IMR-90 (cell line): ENCODE data around the gene CMIP. TPM values are rescaled to one million over a fixed set of nuclear protein-coding genes. Genes with fewer than 3 reads are reported as not detected.

Source experiments
- ATAC-seq: fragments of 200-7000 bp; cut with Tn5 transposase; 2 replicates; pipeline ENCODE4 v1.9.1; 2020; ENCODE audit warnings: low read depth, mild to moderate bottlenecking, moderate library complexity
- BruUV-seq: library from RNA; stranded (reverse); fragments of 400-500 nt; replicated peaks from 2 replicates; lab custom pipeline; 2021; lab: Mats Ljungman, UMichigan
- CTCF ChIA-PET: fragments of 300-600 bp; formaldehyde crosslinking; extraction: SDS; loops from one replicate; lab custom pipeline; 2021; ENCODE audit warnings: antibody characterized with exemption; lab: Yijun Ruan, JAX
- POLR2A ChIA-PET: fragments of 300-600 bp; sonication (Branson Sonifier 250); formaldehyde crosslinking; loops from one replicate; lab custom pipeline; 2022; ENCODE audit warnings: antibody characterized with exemption; ENCODE audit not compliant: unreplicated experiment; lab: Charles Lee
- DNase-seq: peaks from one replicate; pipeline ENCODE4 v3.0.0; 2013
- H2AFZ ChIP-seq: replicated peaks from 2 replicates; pipeline ENCODE3; 2013; ENCODE audit warnings: low read length, mild to moderate bottlenecking; ENCODE audit not compliant: poor library complexity
- H2AK5ac ChIP-seq: 2 replicates; pipeline ENCODE4 v1.6.1; 2013; ENCODE audit warnings: low read depth, low read length, inconsistent platforms
- H2AK9ac ChIP-seq: replicated peaks from 2 replicates; pipeline ENCODE3; 2013; ENCODE audit warnings: mild to moderate bottlenecking, low read depth, low read length, moderate library complexity; ENCODE audit not compliant: poor library complexity
- H2BK120ac ChIP-seq: 2 replicates; pipeline ENCODE4 v1.6.1; 2013; ENCODE audit warnings: low read depth, low read length, inconsistent platforms
- H2BK15ac ChIP-seq: 3 replicates; pipeline ENCODE4 v1.6.1; 2013; ENCODE audit warnings: low read depth, low read length, inconsistent platforms
- H2BK20ac ChIP-seq: 2 replicates; pipeline ENCODE4 v1.6.1; 2013; ENCODE audit warnings: low read depth, mild to moderate bottlenecking, inconsistent platforms, low read length, moderate library complexity
- H2BK5ac ChIP-seq: 2 replicates; pipeline ENCODE4 v1.6.1; 2013; ENCODE audit warnings: mild to moderate bottlenecking, low read depth, low read length, inconsistent platforms; ENCODE audit not compliant: poor library complexity, severe bottlenecking
- H3K14ac ChIP-seq: replicated peaks from 2 replicates; pipeline ENCODE4 v1.6.1; 2013; ENCODE audit warnings: low read depth, low read length, inconsistent platforms
- H3K18ac ChIP-seq: 2 replicates; pipeline ENCODE4 v1.6.1; 2013; ENCODE audit warnings: low read depth, low read length, control low read depth
- H3K23ac ChIP-seq: 2 replicates; pipeline ENCODE4 v1.6.1; 2013; ENCODE audit warnings: low read depth, low read length, inconsistent platforms
- H3K27ac ChIP-seq: 2 replicates; pipeline ENCODE4 v1.5.1; 2013; ENCODE audit warnings: mild to moderate bottlenecking, control low read depth, low read length; ENCODE audit not compliant: insufficient read depth
- H3K27me3 ChIP-seq: 2 replicates; pipeline ENCODE4 v1.6.1; 2013; ENCODE audit warnings: low read length; ENCODE audit not compliant: control insufficient read depth, insufficient read depth
- H3K36me3 ChIP-seq: 2 replicates; pipeline ENCODE4 v1.6.1; 2013; ENCODE audit warnings: low read length, mixed read lengths; ENCODE audit not compliant: control insufficient read depth, insufficient read depth
- H3K4ac ChIP-seq: 2 replicates; pipeline ENCODE4 v1.6.1; 2013; ENCODE audit warnings: low read depth, low read length, inconsistent platforms
- H3K4me1 ChIP-seq: 2 replicates; pipeline ENCODE4 v1.6.1; 2013; ENCODE audit warnings: low read length, mixed read lengths; ENCODE audit not compliant: control insufficient read depth, insufficient read depth
- H3K4me2 ChIP-seq: 2 replicates; pipeline ENCODE4 v1.6.1; 2013; ENCODE audit warnings: low read depth, mild to moderate bottlenecking, control low read depth, low read length, moderate library complexity
- H3K4me3 ChIP-seq: 2 replicates; pipeline ENCODE4 v1.5.1; 2013; ENCODE audit warnings: low read depth, mild to moderate bottlenecking, control low read depth, low read length, moderate library complexity; ENCODE audit not compliant: insufficient read depth
- H3K56ac ChIP-seq: 2 replicates; pipeline ENCODE4 v1.6.1; 2013; ENCODE audit warnings: low read length, inconsistent platforms; ENCODE audit not compliant: insufficient read depth; ENCODE audit errors: extremely low read depth
- H3K79me1 ChIP-seq, 2 experiments: 2 replicates each; pipeline ENCODE4 v1.6.1; 2013; ENCODE audit warnings: low read length in 2 of 2, inconsistent platforms in 1 of 2, low read depth in 1 of 2
- H3K9ac ChIP-seq: 2 replicates; pipeline ENCODE4 v1.6.1; 2013; ENCODE audit warnings: low read depth, low read length, control low read depth
- H3K9me1 ChIP-seq: 2 replicates; pipeline ENCODE4 v1.6.1; 2013; ENCODE audit warnings: low read length, inconsistent platforms; ENCODE audit not compliant: insufficient read depth
- H3K9me3 ChIP-seq: 2 replicates; pipeline ENCODE4 v1.6.1; 2013; ENCODE audit warnings: low read length; ENCODE audit not compliant: control insufficient read depth, insufficient read depth
- H4K20me1 ChIP-seq: 2 replicates; pipeline ENCODE4 v1.6.1; 2013; ENCODE audit warnings: low read length, inconsistent platforms; ENCODE audit not compliant: insufficient read depth
- H4K5ac ChIP-seq: 2 replicates; pipeline ENCODE4 v1.6.1; 2013; ENCODE audit warnings: mild to moderate bottlenecking, low read depth, low read length, control low read depth
- H4K8ac ChIP-seq, 2 experiments: 2 replicates each; pipeline ENCODE4 v1.6.1; 2013; ENCODE audit warnings: low read depth in 2 of 2, low read length in 2 of 2, control low read depth in 1 of 2, inconsistent platforms in 1 of 2
- H4K91ac ChIP-seq: 2 replicates; pipeline ENCODE4 v1.6.1; 2013; ENCODE audit warnings: low read depth, low read length, inconsistent platforms; ENCODE audit not compliant: insufficient read depth
- BHLHE40 ChIP-seq: fragments of 150-350 bp; IDR thresholded peaks from 2 replicates; pipeline ENCODE4 v1.6.1; 2016; ENCODE audit warnings: mild to moderate bottlenecking, low read depth, low read length
- CEBPB ChIP-seq: IDR thresholded peaks from 2 replicates; pipeline ENCODE4 v1.6.1; 2012; ENCODE audit warnings: low read depth, low read length, improper control_type of control experiment
- CHD1 ChIP-seq: IDR thresholded peaks from 2 replicates; pipeline ENCODE4 v1.6.1; 2012; ENCODE audit warnings: low read depth, low read length, improper control_type of control experiment
- CTCF ChIP-seq: conservative IDR thresholded peaks from 2 replicates; pipeline ENCODE4 v1.5.1; 2012; ENCODE audit warnings: mild to moderate bottlenecking, low read depth, low read length, improper control_type of control experiment
- ELK1 ChIP-seq: fragments of 150-350 bp; IDR thresholded peaks from 2 replicates; pipeline ENCODE4 v1.6.1; 2016; ENCODE audit warnings: low read depth, mild to moderate bottlenecking, low read length, moderate library complexity, borderline replicate concordance
- FOS ChIP-seq: fragments of 150-350 bp; IDR thresholded peaks from 2 replicates; pipeline ENCODE4 v1.6.1; 2016; ENCODE audit warnings: low read depth, low read length
- MAFK ChIP-seq: IDR thresholded peaks from 2 replicates; pipeline ENCODE4 v1.6.1; 2012; ENCODE audit warnings: low read depth, low read length, improper control_type of control experiment
- MAZ ChIP-seq: IDR thresholded peaks from 2 replicates; pipeline ENCODE4 v1.6.1; 2012; ENCODE audit warnings: low read depth, mild to moderate bottlenecking, low read length, improper control_type of control experiment, moderate library complexity, borderline replicate concordance
- MXI1 ChIP-seq: IDR thresholded peaks from 2 replicates; pipeline ENCODE4 v1.6.1; 2012; ENCODE audit warnings: low read depth, mild to moderate bottlenecking, low read length, moderate library complexity, borderline replicate concordance
- NFE2L2 ChIP-seq: fragments of 150-350 bp; IDR thresholded peaks from 2 replicates; pipeline ENCODE4 v1.6.1; 2016; ENCODE audit warnings: low read depth, mild to moderate bottlenecking, low read length
- POLR2A ChIP-seq: IDR thresholded peaks from 2 replicates; pipeline ENCODE4 v1.6.1; 2012; ENCODE audit warnings: mild to moderate bottlenecking, low read depth, low read length
- RAD21 ChIP-seq: IDR thresholded peaks from 2 replicates; pipeline ENCODE4 v1.6.1; 2012; ENCODE audit warnings: low read length, improper control_type of control experiment
- RCOR1 ChIP-seq: IDR thresholded peaks from 2 replicates; pipeline ENCODE4 v1.6.1; 2012; ENCODE audit warnings: mild to moderate bottlenecking, low read length, improper control_type of control experiment; ENCODE audit not compliant: insufficient replicate concordance
- RFX5 ChIP-seq: IDR thresholded peaks from 2 replicates; pipeline ENCODE4 v1.8.0; 2012; ENCODE audit warnings: low read depth, mild to moderate bottlenecking, low read length, moderate library complexity
- SMC3 ChIP-seq: fragments of 150-350 bp; IDR thresholded peaks from 2 replicates; pipeline ENCODE4 v1.6.1; 2016; ENCODE audit warnings: low read depth, mild to moderate bottlenecking, antibody characterized with exemption, low read length, moderate library complexity
- USF2 ChIP-seq: fragments of 150-350 bp; IDR thresholded peaks from 2 replicates; pipeline ENCODE4 v1.6.1; 2017; ENCODE audit warnings: mild to moderate bottlenecking, antibody characterized with exemption, low read length, low read depth
- WGBS, 2 experiments: methylation state at CpG; one replicate each; pipeline versions ENCODE4 v1.1.5 to v1.1.7; 2013; ENCODE audit warnings: missing lambda C conversion rate in 2 of 2; ENCODE audit not compliant: insufficient read length in 1 of 2; ENCODE audit errors: extremely low coverage in 2 of 2; 5-methylcytosine and 5-hydroxymethylcytosine counted together
- dilution Hi-C: fragments of 300-500 bp; cut with HindIII; formaldehyde crosslinking; loops from one replicate; pipeline ENCODE4 v1.14.3; 2018; ENCODE audit warnings: low sequenced_read_pairs; ENCODE audit not compliant: unreplicated experiment
- in situ Hi-C: fragments of 300-500 bp; cut with MboI; formaldehyde crosslinking; loops from 3 replicates; pipeline ENCODE4 v1.14.3; 2019; ENCODE audit warnings: low sequenced_read_pairs, inconsistent platforms, mixed read lengths
- intact Hi-C: fragments of 100-400 bp; cut with micrococcal nuclease; formaldehyde crosslinking; loops from 2 replicates; pipeline ENCODE4 v1.10.0; 2022
- polyA plus RNA-seq, 3 experiments: library from polyadenylated mRNA; depleted of rRNA; stranded (reverse); fragments of >200 nt; gene quantifications; 2 replicates each; pipeline ENCODE4 v1.2.3, GENCODE V29; 2012; ENCODE audit warnings: low replicate concordance in 1 of 3
- total RNA-seq: library from RNA; depleted of rRNA; stranded (reverse); fragments of >200 nt; gene quantifications from 2 replicates; pipeline ENCODE4 v1.2.3, GENCODE V29; 2012

CMIP gene
- total and polyA plus RNA-seq, 2 of the 4 experiments (the other 2 are of a cell fraction), result 3.2 to 11.6 TPM

- no peak overlapping the region for H2BK120ac ChIP-seq
- peaks cover 2% of the 10 kb centered on the region for H3K27me3 ChIP-seq
- DNase-seq (no peak), ATAC-seq (no peak)
- H4K20me1 ChIP-seq, result no peaks in the 10 kb centered on the region
- H3K36me3 ChIP-seq, result no peaks in the 10 kb centered on the region
- POLR2A ChIA-PET, result no interaction called here
- H2AK5ac ChIP-seq, result no peak overlapping the region
- H3K27ac ChIP-seq, result no peak overlapping the region
- no peak for TF ChIP-seq POLR2A
- no peak for TF ChIP-seq MAFK
- no peak for TF ChIP-seq RFX5
- TF ChIP-seq BHLHE40, result no peak
- no peak for TF ChIP-seq SMC3
- no peak for TF ChIP-seq FOS
- TF ChIP-seq CTCF, result no peak
- TF ChIP-seq ELK1, result no peak
- no peak for TF ChIP-seq RCOR1
- TF ChIP-seq RAD21, result no peak
- TF ChIP-seq CEBPB, result no peak
- no peak for TF ChIP-seq CHD1
- TF ChIP-seq MXI1, result no peak
- no peak for TF ChIP-seq USF2
- no peak for TF ChIP-seq MAZ
- TF ChIP-seq NFE2L2, result no peak
- no peak overlapping the region for H4K8ac ChIP-seq
- no peak overlapping the region for H3K4me3 ChIP-seq
- no peak overlapping the region for H3K56ac ChIP-seq
- no peak overlapping the region for H3K4me2 ChIP-seq
- no peak overlapping the region for H2AFZ ChIP-seq
- in situ Hi-C loops, result no loop called here
- H3K79me1 ChIP-seq, result no peaks in the 10 kb centered on the region
- intact Hi-C loops, result no loop called here
- no peak overlapping the region for H2BK20ac ChIP-seq
- no peaks in the 10 kb centered on the region; the same call in 1 of the 2 replicates for H3K9me1 ChIP-seq
- no peak overlapping the region for H3K4ac ChIP-seq
- no peak overlapping the region for H3K9ac ChIP-seq
- H2BK5ac ChIP-seq, result no peak overlapping the region
- WGBS, 2 experiments, result 86% methylated on average over 2 of the region's 14 CpGs; no CpG with 5 or more reads in 1 of the 2 experiments
- H3K4me1 ChIP-seq, result peaks cover 5% of the 10 kb centered on the region; the same call in 1 of the 2 replicates
- dilution Hi-C loops, result no loop called here
- no peak overlapping the region for H3K18ac ChIP-seq
- H2BK15ac ChIP-seq, result no peak overlapping the region
- H3K9me3 ChIP-seq, result no peaks in the 10 kb centered on the region
- no peak overlapping the region for H3K14ac ChIP-seq
- CTCF ChIA-PET, result interaction anchor here (0.6 kb wide), 1 partner anchor 151 kb away, joined by 3 read pairs; no protein-coding TSS in a partner anchor
- H4K91ac ChIP-seq, result no peak overlapping the region
- H4K5ac ChIP-seq, result no peak overlapping the region
- no peak overlapping the region for H3K23ac ChIP-seq
- BruUV-seq, result no TSS peak
- H2AK9ac ChIP-seq, result no peak overlapping the region
These were observed 11.6 kb upstream of the CMIP start for GRCh38 chr16:81432937-81433557.
